Measurements from ENCODE around the gene LPP. TPM values are rescaled to one million over a fixed set of nuclear protein-coding genes. Genes with fewer than 3 reads are reported as not detected.

Gene LPP
- total RNA-seq, 4 donors from 2014 or later = 207 to 592 (median 406) TPM

DNA sequence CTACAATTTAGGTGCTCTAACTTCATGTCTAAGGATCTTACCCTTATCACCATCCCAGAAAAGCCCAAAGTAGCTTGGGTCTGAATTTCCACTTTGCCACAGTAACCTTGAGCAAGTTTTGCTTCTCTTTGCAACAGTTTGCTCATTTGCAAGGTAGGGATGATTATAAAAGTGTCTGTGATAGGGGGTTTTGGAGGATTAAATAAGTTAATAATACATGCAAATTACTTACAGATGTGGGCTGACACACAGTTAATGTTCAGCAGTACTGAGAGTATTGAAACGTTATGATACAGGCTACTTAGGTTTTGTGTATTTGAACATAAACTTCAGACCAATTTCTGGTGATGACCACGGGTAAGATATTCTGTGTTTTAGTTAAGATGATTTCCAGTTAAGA is 573.1 kb downstream of the LPP start:
- Histone ChIP-seq H3K4me3 (no peak overlapping the region), H3K4me1 (peaks cover 0 to under 1% (median 0%) of the 10 kb centered on the region in 4 donors), H3K36me3 (no peaks in the 10 kb centered on the region), H3K27ac (no peak overlapping the region), H3K9me3 (no peaks in the 10 kb centered on the region), H3K27me3 (no peaks in the 10 kb centered on the region)
- DNase-seq = no peak
- intact Hi-C loops (cut with DNase I; ENCODE audit: low total_unique reads) (no loop called here), in situ Hi-C loops (cut with MboI; ENCODE audit: low pct_ligation_motif_present in 1 of 4, low pct_unique_long_range_greater_than_20kb in 1 of 4, low sequenced_read_pairs in 3 of 4) (no loop called here)
- no peak for TF ChIP-seq POLR2AphosphoS5 (IDR thresholded peaks at IDR 0.05)
- TF ChIP-seq, protein P1, sequence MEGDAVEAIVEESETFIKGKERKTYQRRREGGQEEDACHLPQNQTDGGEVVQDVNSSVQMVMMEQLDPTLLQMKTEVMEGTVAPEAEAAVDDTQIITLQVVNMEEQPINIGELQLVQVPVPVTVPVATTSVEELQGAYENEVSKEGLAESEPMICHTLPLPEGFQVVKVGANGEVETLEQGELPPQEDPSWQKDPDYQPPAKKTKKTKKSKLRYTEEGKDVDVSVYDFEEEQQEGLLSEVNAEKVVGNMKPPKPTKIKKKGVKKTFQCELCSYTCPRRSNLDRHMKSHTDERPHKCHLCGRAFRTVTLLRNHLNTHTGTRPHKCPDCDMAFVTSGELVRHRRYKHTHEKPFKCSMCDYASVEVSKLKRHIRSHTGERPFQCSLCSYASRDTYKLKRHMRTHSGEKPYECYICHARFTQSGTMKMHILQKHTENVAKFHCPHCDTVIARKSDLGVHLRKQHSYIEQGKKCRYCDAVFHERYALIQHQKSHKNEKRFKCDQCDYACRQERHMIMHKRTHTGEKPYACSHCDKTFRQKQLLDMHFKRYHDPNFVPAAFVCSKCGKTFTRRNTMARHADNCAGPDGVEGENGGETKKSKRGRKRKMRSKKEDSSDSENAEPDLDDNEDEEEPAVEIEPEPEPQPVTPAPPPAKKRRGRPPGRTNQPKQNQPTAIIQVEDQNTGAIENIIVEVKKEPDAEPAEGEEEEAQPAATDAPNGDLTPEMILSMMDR (IDR thresholded peaks at IDR 0.05) = no peak
- TF ChIP-seq EP300 (IDR thresholded peaks at IDR 0.05; ENCODE audit: low read depth) = no peak
- no peak for TF ChIP-seq POLR2A (IDR thresholded peaks at IDR 0.05)
- 80% methylated on average over 2 of the region's 2 CpGs for WGBS, 2 donors (ENCODE audit: low coverage in 1 of 2)

DNA sequence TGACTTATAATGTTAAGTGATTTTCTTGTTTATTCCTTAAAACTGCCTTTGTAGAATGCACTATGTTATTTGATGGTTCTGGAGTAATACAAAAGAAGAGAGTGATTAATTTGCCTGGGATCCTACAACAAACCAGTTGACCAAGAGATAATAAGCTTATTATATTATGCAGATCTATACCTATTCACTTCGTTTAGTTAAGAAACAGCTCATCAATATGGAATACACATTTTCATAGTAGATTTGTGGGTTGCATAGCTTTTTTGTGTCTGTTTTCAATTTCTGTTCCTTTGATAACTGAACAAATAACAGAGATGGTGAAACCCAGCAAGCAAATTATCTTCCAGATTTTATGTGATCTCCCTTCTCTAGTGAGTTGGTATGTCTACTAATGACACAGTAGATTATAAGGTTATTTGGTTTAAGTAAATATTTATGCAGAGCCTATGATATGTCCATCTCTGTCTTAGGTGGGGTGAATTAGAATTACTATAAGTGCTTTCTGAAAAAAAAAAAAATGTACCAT is 574.5 kb downstream of the LPP start:
- no peak overlapping the region for H3K4me3 ChIP-seq
- H3K27ac ChIP-seq = no peak overlapping the region
- H3K4me1 ChIP-seq = no peaks in the 10 kb centered on the region
- H3K27me3 ChIP-seq = no peaks in the 10 kb centered on the region
- intact Hi-C loops (cut with DNase I; ENCODE audit: low total_unique reads) = no loop called here
- H3K36me3 ChIP-seq = no peaks in the 10 kb centered on the region
- TF ChIP-seq POLR2AphosphoS5 (IDR thresholded peaks at IDR 0.05) (no peak), EP300 (IDR thresholded peaks at IDR 0.05; ENCODE audit: low read depth) (no peak), POLR2A (IDR thresholded peaks at IDR 0.05) (no peak)
- TF ChIP-seq, protein P1 (IDR thresholded peaks at IDR 0.05) = no peak
- H3K9me3 ChIP-seq = no peaks in the 10 kb centered on the region
- in situ Hi-C loops (cut with MboI; ENCODE audit: low pct_ligation_motif_present in 1 of 4, low pct_unique_long_range_greater_than_20kb in 1 of 4, low sequenced_read_pairs in 3 of 4) = no loop called here
- DNase-seq = no peak
- WGBS, 2 donors (ENCODE audit: low coverage in 1 of 2) = 50 to 54% methylated on average over 1 of the region's 1 CpG

DNA sequence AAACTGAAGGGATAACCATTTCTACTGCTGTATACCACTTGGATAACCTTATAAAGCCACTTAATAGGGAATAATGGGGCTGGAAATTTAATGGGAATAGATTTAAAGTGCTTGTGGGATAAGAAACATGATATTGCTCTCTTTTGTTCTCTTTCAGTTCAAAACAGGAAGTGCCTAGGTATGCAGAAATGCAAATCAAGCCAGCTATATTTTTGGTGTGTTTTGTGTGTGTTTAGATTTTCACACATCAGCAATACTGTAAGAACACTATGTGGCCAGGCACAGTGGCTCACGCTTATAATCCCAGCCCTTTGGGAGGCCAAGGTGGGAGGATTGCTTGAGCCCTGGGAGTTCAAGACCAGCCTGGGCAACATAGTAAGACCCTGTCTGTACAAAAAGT is 575.5 kb downstream of the LPP start:
- no peaks in the 10 kb centered on the region for H3K36me3 ChIP-seq
- H3K27me3 ChIP-seq = no peaks in the 10 kb centered on the region
- no peak for DNase-seq
- in situ Hi-C loops (cut with MboI; ENCODE audit: low pct_ligation_motif_present in 1 of 4, low pct_unique_long_range_greater_than_20kb in 1 of 4, low sequenced_read_pairs in 3 of 4) = no loop called here
- H3K27ac ChIP-seq = no peak overlapping the region
- no peak for TF ChIP-seq POLR2AphosphoS5 (IDR thresholded peaks at IDR 0.05)
- no peak for TF ChIP-seq EP300 (IDR thresholded peaks at IDR 0.05; ENCODE audit: low read depth)
- TF ChIP-seq POLR2A (IDR thresholded peaks at IDR 0.05) = no peak
- TF ChIP-seq, protein P1 (IDR thresholded peaks at IDR 0.05) = no peak
- intact Hi-C loops (cut with DNase I; ENCODE audit: low total_unique reads) = no loop called here
- no peak overlapping the region for H3K4me3 ChIP-seq
- WGBS, 2 donors (ENCODE audit: low coverage in 1 of 2) = 86 to 95% methylated on average over 1 of the region's 1 CpG
- no peaks in the 10 kb centered on the region for H3K4me1 ChIP-seq
- H3K9me3 ChIP-seq = no peaks in the 10 kb centered on the region

DNA sequence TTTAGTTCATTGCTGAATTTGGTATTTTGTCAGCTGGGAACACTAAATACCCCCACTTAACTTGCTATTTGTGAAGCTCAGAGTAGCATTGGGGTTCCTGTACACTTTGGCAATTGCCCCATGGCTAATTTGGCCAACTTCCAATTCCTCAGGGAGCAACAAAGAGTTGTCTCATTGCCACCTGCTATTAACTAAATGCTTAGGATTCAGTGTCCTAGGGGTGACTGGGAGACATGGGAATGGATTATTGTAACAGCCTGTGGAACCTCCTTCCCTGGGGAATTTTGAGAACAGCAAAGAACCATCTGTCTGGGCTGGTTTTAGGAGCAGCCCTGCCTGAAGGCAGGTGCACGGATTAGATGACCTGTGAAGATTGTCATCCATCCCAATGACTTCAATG is 580.4 kb downstream of the LPP start:
- TF ChIP-seq EP300 (IDR thresholded peaks at IDR 0.05; ENCODE audit: low read depth) (no peak), POLR2A (IDR thresholded peaks at IDR 0.05) (no peak), POLR2AphosphoS5 (IDR thresholded peaks at IDR 0.05) (peak in 1 of 3 donors; percentile 19)
- TF ChIP-seq, protein P1 (IDR thresholded peaks at IDR 0.05) = no peak
- no peak overlapping the region for H3K4me3 ChIP-seq
- no peaks in the 10 kb centered on the region for H3K4me1 ChIP-seq
- H3K36me3 ChIP-seq = no peaks in the 10 kb centered on the region
- H3K9me3 ChIP-seq = no peaks in the 10 kb centered on the region
- DNase-seq = peak; percentile 14
- no peak overlapping the region for H3K27ac ChIP-seq
- in situ Hi-C loops (cut with MboI; ENCODE audit: low pct_ligation_motif_present in 1 of 4, low pct_unique_long_range_greater_than_20kb in 1 of 4, low sequenced_read_pairs in 3 of 4) (no loop called here), intact Hi-C loops (cut with DNase I; ENCODE audit: low total_unique reads) (no loop called here)
- H3K27me3 ChIP-seq = no peaks in the 10 kb centered on the region
- 93% methylated on average over 1 of the region's 1 CpG; no CpG with 5 or more reads in 1 of the 2 donors for WGBS, 2 donors (ENCODE audit: low coverage in 1 of 2)
